ENCODE data around the gene DDIT3. TPM values are rescaled to one million over a fixed set of nuclear protein-coding genes. Genes with fewer than 3 reads are reported as not detected.

The DDIT3 gene
- total RNA-seq, 1 donor from 2014 or later: 42.6 TPM

GRCh38 chr12:57515934-57516541, 4.3 kb downstream of the DDIT3 start:
- TF ChIP-seq, protein P1, sequence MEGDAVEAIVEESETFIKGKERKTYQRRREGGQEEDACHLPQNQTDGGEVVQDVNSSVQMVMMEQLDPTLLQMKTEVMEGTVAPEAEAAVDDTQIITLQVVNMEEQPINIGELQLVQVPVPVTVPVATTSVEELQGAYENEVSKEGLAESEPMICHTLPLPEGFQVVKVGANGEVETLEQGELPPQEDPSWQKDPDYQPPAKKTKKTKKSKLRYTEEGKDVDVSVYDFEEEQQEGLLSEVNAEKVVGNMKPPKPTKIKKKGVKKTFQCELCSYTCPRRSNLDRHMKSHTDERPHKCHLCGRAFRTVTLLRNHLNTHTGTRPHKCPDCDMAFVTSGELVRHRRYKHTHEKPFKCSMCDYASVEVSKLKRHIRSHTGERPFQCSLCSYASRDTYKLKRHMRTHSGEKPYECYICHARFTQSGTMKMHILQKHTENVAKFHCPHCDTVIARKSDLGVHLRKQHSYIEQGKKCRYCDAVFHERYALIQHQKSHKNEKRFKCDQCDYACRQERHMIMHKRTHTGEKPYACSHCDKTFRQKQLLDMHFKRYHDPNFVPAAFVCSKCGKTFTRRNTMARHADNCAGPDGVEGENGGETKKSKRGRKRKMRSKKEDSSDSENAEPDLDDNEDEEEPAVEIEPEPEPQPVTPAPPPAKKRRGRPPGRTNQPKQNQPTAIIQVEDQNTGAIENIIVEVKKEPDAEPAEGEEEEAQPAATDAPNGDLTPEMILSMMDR (IDR thresholded peaks at IDR 0.05; ENCODE audit: insufficient read depth, low read depth, low read length): no peak
- TF ChIP-seq EZH2 (IDR thresholded peaks at IDR 0.05; ENCODE audit: insufficient read depth, low read length): no peak
- Histone ChIP-seq H3K27me3 (ENCODE audit: insufficient read depth, low read length) (no peaks in the 10 kb centered on the region), H2AFZ (ENCODE audit: low read depth, low read length) (no peak overlapping the region), H3K36me3 (ENCODE audit: insufficient read depth, low read length) (peaks cover 59% of the 10 kb centered on the region), H3K4me2 (ENCODE audit: low read length) (no peak overlapping the region), H3K79me2 (ENCODE audit: insufficient read depth, low read length) (peaks cover 38% of the 10 kb centered on the region), H3K9me3 (ENCODE audit: insufficient read depth, low read depth, low read length) (no peaks in the 10 kb centered on the region), H3K27ac (ENCODE audit: low read depth, low read length) (no peak overlapping the region), H3K4me3 (ENCODE audit: insufficient read depth, low read depth, low read length) (no peak overlapping the region), H4K20me1 (ENCODE audit: insufficient read depth, low read length) (peaks cover 82% of the 10 kb centered on the region), H3K9ac (ENCODE audit: low read length) (no peak overlapping the region), H3K4me1 (ENCODE audit: insufficient read depth, low read length) (peaks cover 25% of the 10 kb centered on the region)
- no peaks in the 10 kb centered on the region for H3K9me3 Mint-ChIP-seq (ENCODE audit: unreplicated experiment)
- H3K27ac Mint-ChIP-seq (ENCODE audit: unreplicated experiment): peak overlapping the region; percentile 14
- H3K27me3 Mint-ChIP-seq (ENCODE audit: low read depth, unreplicated experiment): no peaks in the 10 kb centered on the region
- peaks cover 33% of the 10 kb centered on the region for H3K4me1 Mint-ChIP-seq (ENCODE audit: low read depth, unreplicated experiment)
- DNase-seq (ENCODE audit: low read depth) (no peak), FAIRE-seq (no peak)
- H3K4me3 Mint-ChIP-seq (ENCODE audit: unreplicated experiment): peak overlapping the region; percentile 31
- H3K36me3 Mint-ChIP-seq (ENCODE audit: low read depth, unreplicated experiment): peaks cover 47% of the 10 kb centered on the region

- TF ChIP-seq EZH2 (IDR thresholded peaks at IDR 0.05; ENCODE audit: insufficient read depth, low read length): no peak
- TF ChIP-seq, protein P1 (IDR thresholded peaks at IDR 0.05; ENCODE audit: insufficient read depth, low read depth, low read length): no peak
- Histone ChIP-seq H4K20me1 (ENCODE audit: insufficient read depth, low read length) (peaks cover 82% of the 10 kb centered on the region), H3K79me2 (ENCODE audit: insufficient read depth, low read length) (peaks cover 38% of the 10 kb centered on the region), H3K4me3 (ENCODE audit: insufficient read depth, low read depth, low read length) (no peak overlapping the region), H2AFZ (ENCODE audit: low read depth, low read length) (no peak overlapping the region), H3K9ac (ENCODE audit: low read length) (no peak overlapping the region), H3K36me3 (ENCODE audit: insufficient read depth, low read length) (peaks cover 59% of the 10 kb centered on the region), H3K4me1 (ENCODE audit: insufficient read depth, low read length) (peaks cover 22% of the 10 kb centered on the region), H3K27ac (ENCODE audit: low read depth, low read length) (no peak overlapping the region), H3K27me3 (ENCODE audit: insufficient read depth, low read length) (no peaks in the 10 kb centered on the region), H3K4me2 (ENCODE audit: low read length) (no peak overlapping the region), H3K9me3 (ENCODE audit: insufficient read depth, low read depth, low read length) (no peaks in the 10 kb centered on the region)
- H3K9me3 Mint-ChIP-seq (ENCODE audit: unreplicated experiment): no peaks in the 10 kb centered on the region
- no peaks in the 10 kb centered on the region for H3K27me3 Mint-ChIP-seq (ENCODE audit: low read depth, unreplicated experiment)
- DNase-seq (ENCODE audit: low read depth): no peak
- no peak overlapping the region for H3K27ac Mint-ChIP-seq (ENCODE audit: unreplicated experiment)
- H3K4me1 Mint-ChIP-seq (ENCODE audit: low read depth, unreplicated experiment): peaks cover 33% of the 10 kb centered on the region
- no peak overlapping the region for H3K4me3 Mint-ChIP-seq (ENCODE audit: unreplicated experiment)
- H3K36me3 Mint-ChIP-seq (ENCODE audit: low read depth, unreplicated experiment): peaks cover 49% of the 10 kb centered on the region
- no peak for FAIRE-seq
Measured at GRCh38 chr12:57515408-57515933, 4.8 kb downstream of the DDIT3 start.

Data from astrocyte (in vitro differentiated cells and primary cell).